A549 (cell line): ENCODE measurements around the gene SERTAD2. TPM values are rescaled to one million over a fixed set of nuclear protein-coding genes. Genes with fewer than 3 reads are reported as not detected.

ENCODE experiments used
- ATAC-seq, 2 experiments: fragments of 200-7000 bp in 1 of 2; fragments of >200 bp in 1 of 2; cut with Nextera tagmentation in 1 of 2; cut with Tn5 transposase in 1 of 2; 3 replicates each; pipeline versions ENCODE4 v1.8.0 to v1.9.1; 2018 to 2020; ENCODE audit warnings: mild to moderate bottlenecking in 1 of 2, moderate library complexity in 1 of 2
- CTCF ChIA-PET: fragments of 300-600 bp; sonication (Branson Sonifier 250); formaldehyde crosslinking; extraction: SDS; loops from one replicate; lab custom pipeline; 2021; ENCODE audit warnings: antibody characterized with exemption, inconsistent platforms; lab: Yijun Ruan, JAX
- POLR2A ChIA-PET: fragments of 350-600 bp; formaldehyde crosslinking; extraction: SDS; loops from one replicate; lab custom pipeline; 2021; ENCODE audit warnings: antibody characterized with exemption, inconsistent platforms; lab: Yijun Ruan, JAX
- DNase-seq, 2 experiments: peaks; one replicate each; pipeline versions ENCODE4 v3.0.0 to v3.0.0-alpha.2; 2011 to 2016; ENCODE audit warnings: low read depth in 1 of 2, low spot score in 1 of 2
- FAIRE-seq: peaks from 2 replicates; lab custom pipeline; 2011; peaks lifted over from hg19 to GRCh38; lab: Jason Lieb, UNC
- H3K27ac ChIP-seq, 2 experiments: fragments of >200 bp; sonication (Bioruptor Twin); formaldehyde crosslinking; 3 replicates each; pipeline ENCODE4 v1.5.1; 2016 to 2017
- H3K4me1 ChIP-seq: fragments of >200 bp; sonication (Bioruptor Twin); formaldehyde crosslinking; 3 replicates; pipeline ENCODE4 v1.6.1; 2016
- H3K4me2 ChIP-seq: fragments of >200 bp; sonication (Bioruptor Twin); formaldehyde crosslinking; 3 replicates; pipeline ENCODE4 v1.6.1; 2016
- H3K4me3 ChIP-seq: fragments of >200 bp; sonication (Bioruptor Twin); formaldehyde crosslinking; 3 replicates; pipeline ENCODE4 v1.5.1; 2016
- H3K9me3 ChIP-seq: fragments of >200 bp; sonication (Bioruptor Twin); formaldehyde crosslinking; 3 replicates; pipeline ENCODE4 v1.6.1; 2016
- CBX8 ChIP-seq: fragments of 200-600 bp; sonication (generic); IDR thresholded peaks from 2 replicates; pipeline ENCODE4 v1.6.1; 2016
- CHD4 ChIP-seq: fragments of 200-600 bp; sonication (generic); IDR thresholded peaks from 2 replicates; pipeline ENCODE4 v1.6.1; 2016; ENCODE audit warnings: antibody characterized with exemption, mild to moderate bottlenecking, borderline replicate concordance
- EHMT2 ChIP-seq: fragments of 200-600 bp; sonication (generic); IDR thresholded peaks from 2 replicates; pipeline ENCODE4 v1.6.1; 2016; ENCODE audit warnings: antibody characterized with exemption, low read depth, mild to moderate bottlenecking, moderate library complexity
- ELK1 ChIP-seq: fragments of 150-350 bp; IDR thresholded peaks from 2 replicates; pipeline ENCODE4 v1.6.1; 2014; ENCODE audit warnings: low read depth, mild to moderate bottlenecking, low read length
- FOSB ChIP-seq: fragments of 250-450 bp; sonication (Bioruptor Pico); IDR thresholded peaks from 2 replicates; pipeline ENCODE4 v1.5.0; 2020; ENCODE audit warnings: mild to moderate bottlenecking, moderate library complexity
- FOSL2 ChIP-seq, 2 experiments: fragments of 450-650 bp in 1 of 2; fragments of >200 bp in 1 of 2; sonication (Bioruptor Twin) in 1 of 2; formaldehyde crosslinking; IDR thresholded peaks; 2 replicates each; pipeline versions ENCODE4 v1.5.0 to v1.6.1; 2016 to 2020; ENCODE audit warnings: mild to moderate bottlenecking in 1 of 2, moderate library complexity in 1 of 2
- FOXS1 ChIP-seq: fragments of 250-450 bp; sonication (Bioruptor Pico); IDR thresholded peaks from 2 replicates; pipeline ENCODE4 v1.5.0; 2020; ENCODE audit warnings: mild to moderate bottlenecking, moderate library complexity
- HDAC2 ChIP-seq: fragments of 200-600 bp; sonication (generic); IDR thresholded peaks from 2 replicates; pipeline ENCODE4 v1.6.1; 2016
- HES2 ChIP-seq: fragments of >200 bp; sonication (Bioruptor Twin); formaldehyde crosslinking; IDR thresholded peaks from 2 replicates; pipeline ENCODE4 v1.6.1; 2016
- HOXB5 ChIP-seq: fragments of 250-450 bp; sonication (Bioruptor Pico); IDR thresholded peaks from 2 replicates; pipeline ENCODE4 v1.5.0; 2020; ENCODE audit warnings: mild to moderate bottlenecking, moderate library complexity
- MAFK ChIP-seq: fragments of 450-650 bp; IDR thresholded peaks from 2 replicates; pipeline ENCODE4 v1.6.1; 2014; ENCODE audit not compliant: partially characterized antibody
- MAX ChIP-seq: IDR thresholded peaks from 2 replicates; pipeline ENCODE4 v1.6.1; 2012
- MAZ ChIP-seq: fragments of 150-350 bp; IDR thresholded peaks from 2 replicates; pipeline ENCODE4 v1.6.1; 2014; ENCODE audit warnings: antibody characterized with exemption, low read depth, low read length, borderline replicate concordance
- MYC ChIP-seq: IDR thresholded peaks from 2 replicates; pipeline ENCODE4 v1.6.1; 2012; ENCODE audit warnings: mild to moderate bottlenecking, inconsistent platforms, low read length, improper control_type of control experiment, borderline replicate concordance
- NFE2L2 ChIP-seq: fragments of 150-350 bp; conservative IDR thresholded peaks from 2 replicates; pipeline ENCODE4 v1.6.1; 2014; ENCODE audit warnings: low read length
- POLR2A ChIP-seq: IDR thresholded peaks from 2 replicates; pipeline ENCODE4 v1.6.1; 2012; ENCODE audit warnings: mild to moderate bottlenecking, low read length
- RCOR1 ChIP-seq: fragments of 150-350 bp; IDR thresholded peaks from 2 replicates; pipeline ENCODE4 v1.6.1; 2014; ENCODE audit warnings: antibody characterized with exemption, low read length, low read depth
- ZC3H11A ChIP-seq: fragments of 450-650 bp; IDR thresholded peaks from 2 replicates; pipeline ENCODE4 v1.6.1; 2014; ENCODE audit warnings: antibody characterized with exemption, mild to moderate bottlenecking
- WGBS: methylation state at CpG from one replicate; pipeline ENCODE4 v1.1.6; 2017; ENCODE audit errors: missing lambda C conversion rate; 5-methylcytosine and 5-hydroxymethylcytosine counted together
- polyA plus RNA-seq, 4 experiments: library from polyadenylated mRNA; depleted of rRNA in 3 of 4; stranded (reverse); fragments of >200 nt; fragmentation: RNase III in 1 of 4; extraction: RNeasy Plus Mini Kit Qiagen cat#74134 plus additional on column Dnase treatment in 1 of 4; gene quantifications; 2 replicates in 3 of 4; 3 replicates in 1 of 4; pipeline ENCODE4 v1.2.3, GENCODE V29; 2011 to 2017

SERTAD2 gene
- polyA plus RNA-seq, 2 of the 4 experiments (the other 2 are of a cell fraction), result 11.8 TPM

GRCh38 chr2:64650722-64651338 lies 2.9 kb downstream of the SERTAD2 start:
- ATAC-seq (no peak), DNase-seq (peak in 1 of 2 experiments; percentile 57), FAIRE-seq (no peak)
- Histone ChIP-seq H3K4me3 (no peak overlapping the region), H3K4me2 (peak overlapping the region; percentile 89), H3K9me3 (no peaks in the 10 kb centered on the region), H3K27ac (peak overlapping the region in 1 of 2 experiments; percentile 5; a peak in 1 of 6 replicates), H3K4me1 (peaks cover 73% of the 10 kb centered on the region)
- POLR2A ChIA-PET, result interaction anchor here (0.6 to 6.0 kb wide), 3 partner anchors 97 to 208 kb away, joined by 3 to 172 read pairs (median 58); no protein-coding TSS in a partner anchor
- 31% methylated on average over 5 of the region's 5 CpGs for WGBS
- TF ChIP-seq ELK1 (no peak), EHMT2 (no peak), RCOR1 (no peak), POLR2A (no peak), ZC3H11A (no peak), NFE2L2 (no peak), FOXS1 (CRISPR knock-in tag) (no peak), FOSB (CRISPR knock-in tag) (no peak), HDAC2 (no peak), CHD4 (no peak), MYC (no peak)
- TF ChIP-seq, all 56 proteins: peak for 0
- CTCF ChIA-PET, result interaction anchor here (0.8 to 6.4 kb wide), 18 partner anchors 13 to 923 kb away, joined by 3 to 50 read pairs (median 4); no protein-coding TSS in a partner anchor

GRCh38 chr2:64650296-64650695 lies 3.4 kb downstream of the SERTAD2 start:
- Histone ChIP-seq H3K9me3 (no peaks in the 10 kb centered on the region), H3K4me1 (peaks cover 73% of the 10 kb centered on the region), H3K27ac (no peak overlapping the region), H3K4me2 (peak overlapping the region; percentile 89), H3K4me3 (no peak overlapping the region)
- CTCF ChIA-PET, result interaction anchor here (0.8 to 6.4 kb wide), 16 partner anchors 34 to 923 kb away, joined by 3 to 50 read pairs (median 4); no protein-coding TSS in a partner anchor
- WGBS, result 78% methylated on average over 5 of the region's 5 CpGs
- POLR2A ChIA-PET, result interaction anchor here (0.6 to 6.0 kb wide), 3 partner anchors 98 to 209 kb away, joined by 3 to 172 read pairs (median 58); no protein-coding TSS in a partner anchor
- TF ChIP-seq MAZ, result no peak
- TF ChIP-seq EHMT2, result no peak
- TF ChIP-seq HES2, result no peak
- no peak for TF ChIP-seq HOXB5 (CRISPR knock-in tag)
- no peak for TF ChIP-seq MAX
- no peak for TF ChIP-seq CBX8
- no peak for TF ChIP-seq FOXS1 (CRISPR knock-in tag)
- no peak for DNase-seq
- FAIRE-seq, result no peak
- ATAC-seq, result no peak

- ATAC-seq, result no peak
- no peak for FAIRE-seq
- Histone ChIP-seq H3K4me2 (peak overlapping the region; percentile 89), H3K27ac (peak overlapping the region in 1 of 2 experiments; percentile 70; a peak in 3 of 6 replicates), H3K4me3 (no peak overlapping the region), H3K4me1 (peaks cover 66% of the 10 kb centered on the region), H3K9me3 (no peaks in the 10 kb centered on the region)
- DNase-seq, result no peak
- ChIA-PET CTCF (interaction anchor here (0.8 to 2.7 kb wide), 15 partner anchors 14 to 924 kb away, joined by 3 to 10 read pairs (median 4); no protein-coding TSS in a partner anchor), POLR2A (interaction anchor here (0.6 to 1.2 kb wide), 3 partner anchors 101 to 215 kb away, joined by 3 to 4 read pairs (median 3); no protein-coding TSS in a partner anchor)
- TF ChIP-seq MAFK (peak; percentile 48), RCOR1 (no peak), FOSL2 (IDR thresholded peaks at IDR 0.05) (no peak), FOSL2 (CRISPR knock-in tag; IDR thresholded peaks at IDR 0.05) (no peak)
- 53% methylated on average over 5 of the region's 5 CpGs for WGBS
Measured at GRCh38 chr2:64649626-64650025, 4.1 kb downstream of the SERTAD2 start.
